PFSK-1 (cell line): ENCODE measurements around the gene HTT.

ENCODE experiments used
- FOXP2 ChIP-seq: optimal IDR thresholded peaks from 2 replicates; pipeline ENCODE3; 2011; ENCODE audit warnings: borderline replicate concordance, control low read depth, inconsistent platforms; ENCODE audit not compliant: insufficient read depth; ENCODE audit errors: extremely low read length, extremely low read depth
- POLR2AphosphoS5 ChIP-seq: IDR thresholded peaks from 2 replicates; pipeline ENCODE4 v1.6.1; 2012; ENCODE audit warnings: low read depth, mild to moderate bottlenecking, control low read depth, low read length, moderate library complexity
- REST ChIP-seq, 2 experiments: IDR thresholded peaks; 2 replicates each; pipeline versions ENCODE4 v1.6.1 to v1.8.0; 2011 to 2012; ENCODE audit warnings: low read depth in 2 of 2, low read length in 2 of 2, control low read depth in 1 of 2, inconsistent platforms in 1 of 2, mild to moderate bottlenecking in 1 of 2, moderate library complexity in 1 of 2; ENCODE audit not compliant: insufficient read depth in 1 of 2
- SIN3A ChIP-seq: IDR thresholded peaks from 2 replicates; pipeline ENCODE4 v1.6.1; 2012; ENCODE audit warnings: mild to moderate bottlenecking, low read length, moderate library complexity, borderline replicate concordance; ENCODE audit not compliant: insufficient read depth
- TAF1 ChIP-seq: IDR thresholded peaks from 2 replicates; pipeline ENCODE4 v1.6.1; 2012; ENCODE audit warnings: low read length, control low read depth, borderline replicate concordance; ENCODE audit not compliant: insufficient read depth

HTT gene

GRCh38 chr4:3177426-3177825, 102.9 kb downstream of the HTT start:
- TF ChIP-seq SIN3A: no peak
- no peak for TF ChIP-seq FOXP2
- TF ChIP-seq REST (IDR thresholded peaks at IDR 0.05; ENCODE audit: insufficient read depth in 1 of 2, low read depth in 2 of 2, low read length in 2 of 2): no peak
- no peak for TF ChIP-seq POLR2AphosphoS5
- no peak for TF ChIP-seq TAF1

GRCh38 chr4:3177905-3178304, 103.4 kb downstream of the HTT start:
- no peak for TF ChIP-seq FOXP2
- no peak for TF ChIP-seq REST (IDR thresholded peaks at IDR 0.05; ENCODE audit: insufficient read depth in 1 of 2, low read depth in 2 of 2, low read length in 2 of 2)
- TF ChIP-seq SIN3A: no peak
- no peak for TF ChIP-seq POLR2AphosphoS5
- TF ChIP-seq TAF1: no peak

- TF ChIP-seq TAF1: no peak
- TF ChIP-seq POLR2AphosphoS5: no peak
- no peak for TF ChIP-seq FOXP2
- no peak for TF ChIP-seq SIN3A
- no peak for TF ChIP-seq REST (IDR thresholded peaks at IDR 0.05; ENCODE audit: insufficient read depth in 1 of 2, low read depth in 2 of 2, low read length in 2 of 2)
These were observed 103.9 kb downstream of the HTT start for GRCh38 chr4:3178351-3178750.

- TF ChIP-seq FOXP2 (no peak), REST (IDR thresholded peaks at IDR 0.05; ENCODE audit: insufficient read depth in 1 of 2, low read depth in 2 of 2, low read length in 2 of 2) (no peak), SIN3A (no peak), TAF1 (no peak), POLR2AphosphoS5 (no peak)
These were observed 104.7 kb downstream of the HTT start for GRCh38 chr4:3179126-3179706.

GRCh38 chr4:3183008-3183407, 108.5 kb downstream of the HTT start:
- TF ChIP-seq TAF1 (no peak), REST (IDR thresholded peaks at IDR 0.05; ENCODE audit: insufficient read depth in 1 of 2, low read depth in 2 of 2, low read length in 2 of 2) (no peak), FOXP2 (no peak), SIN3A (no peak), POLR2AphosphoS5 (no peak)
